MM.1S (cell line): ENCODE results near the gene GCNT2.

ENCODE experiments used
- DNase-seq: peaks from one replicate; pipeline ENCODE4 v3.0.0-alpha.2; 2015
- H2AFZ ChIP-seq: fragments of 300-600 bp; sonication (generic); 2 replicates; pipeline ENCODE4 v1.6.0; 2016; ENCODE audit warnings: antibody characterized with exemption, low read length
- H3F3A ChIP-seq: fragments of 300-600 bp; sonication (generic); 2 replicates; pipeline ENCODE4 v1.6.1; 2016; ENCODE audit warnings: mild to moderate bottlenecking, antibody characterized with exemption, low read length, moderate library complexity, mixed read lengths; ENCODE audit not compliant: insufficient read depth
- H3K27ac ChIP-seq: fragments of 300-600 bp; sonication (generic); 2 replicates; pipeline ENCODE4 v1.5.1; 2016; ENCODE audit warnings: mild to moderate bottlenecking, low read length
- H3K27me3 ChIP-seq: fragments of 300-600 bp; sonication (generic); replicated peaks from 2 replicates; pipeline ENCODE4 v1.6.0; 2016; ENCODE audit warnings: low read length; ENCODE audit not compliant: insufficient read depth
- H3K36me3 ChIP-seq: fragments of 300-600 bp; sonication (generic); replicated peaks from 2 replicates; pipeline ENCODE4 v1.6.1; 2016; ENCODE audit warnings: mild to moderate bottlenecking, low read length, mixed read lengths; ENCODE audit not compliant: insufficient read depth
- H3K4me1 ChIP-seq: fragments of 300-600 bp; sonication (generic); 2 replicates; pipeline ENCODE4 v1.6.1; 2016; ENCODE audit warnings: low read length, mixed read lengths
- H3K4me2 ChIP-seq: fragments of 300-600 bp; sonication (generic); 2 replicates; pipeline ENCODE4 v1.6.0; 2016; ENCODE audit warnings: low read depth, low read length
- H3K4me3 ChIP-seq: fragments of 300-600 bp; sonication (generic); 2 replicates; pipeline ENCODE4 v1.5.1; 2016; ENCODE audit warnings: low read length, mixed read lengths
- H3K79me2 ChIP-seq: fragments of 300-600 bp; sonication (generic); 2 replicates; pipeline ENCODE4 v1.6.1; 2016; ENCODE audit warnings: mixed run types, low read length, mixed read lengths
- H3K9ac ChIP-seq: fragments of 300-600 bp; sonication (generic); 2 replicates; pipeline ENCODE4 v1.6.1; 2016; ENCODE audit warnings: low read length, mixed read lengths
- H3K9me2 ChIP-seq: fragments of 300-600 bp; sonication (generic); replicated peaks from 2 replicates; pipeline ENCODE4 v1.6.1; 2016; ENCODE audit warnings: mild to moderate bottlenecking, low read length, mixed read lengths; ENCODE audit not compliant: insufficient read depth
- H3K9me3 ChIP-seq: fragments of 300-600 bp; sonication (generic); replicated peaks from 2 replicates; pipeline ENCODE4 v1.6.1; 2016; ENCODE audit warnings: mild to moderate bottlenecking, low read length, mixed read lengths; ENCODE audit not compliant: insufficient read depth
- H4K20me1 ChIP-seq: fragments of 300-600 bp; sonication (generic); 2 replicates; pipeline ENCODE4 v1.6.1; 2016; ENCODE audit warnings: mild to moderate bottlenecking, low read length, moderate library complexity, mixed read lengths; ENCODE audit not compliant: insufficient read depth
- CTCF ChIP-seq: fragments of 300-600 bp; sonication (generic); IDR thresholded peaks from 2 replicates; pipeline ENCODE4 v1.5.1; 2016; ENCODE audit warnings: antibody characterized with exemption, low read length, mixed read lengths
- EZH2 ChIP-seq: fragments of 300-600 bp; sonication (generic); optimal IDR thresholded peaks from 2 replicates; pipeline ENCODE3; 2017; ENCODE audit warnings: low read depth, mild to moderate bottlenecking, antibody characterized with exemption, low read length, mixed read lengths
- EZH2phosphoT487 ChIP-seq: fragments of 300-600 bp; sonication (generic); IDR thresholded peaks from 2 replicates; pipeline ENCODE4 v1.6.1; 2018; ENCODE audit warnings: antibody characterized with exemption, low read length

GCNT2 gene

GRCh38 chr6:10520468-10520867 lies 683 bp upstream of the GCNT2 start:
- Histone ChIP-seq H3K27ac (no peak overlapping the region), H3K4me2 (no peak overlapping the region), H3F3A (no peaks in the 10 kb centered on the region), H3K9me3 (no peaks in the 10 kb centered on the region), H3K4me3 (no peak overlapping the region), H4K20me1 (no peaks in the 10 kb centered on the region), H3K9me2 (no peaks in the 10 kb centered on the region), H3K4me1 (0 out of 2 replicates have a peak, but pooled peaks cover 6% of the 10 kb centered on the region), H3K36me3 (no peaks in the 10 kb centered on the region), H2AFZ (no peak overlapping the region), H3K9ac (no peak overlapping the region), H3K27me3 (no peaks in the 10 kb centered on the region), H3K79me2 (no peaks in the 10 kb centered on the region)
- no peak for DNase-seq
- TF ChIP-seq EZH2phosphoT487 (no peak), EZH2 (no peak), CTCF (no peak)

- Histone ChIP-seq H3K4me2 (no peak overlapping the region), H3K36me3 (no peaks in the 10 kb centered on the region), H3K4me3 (no peak overlapping the region), H3K9me2 (no peaks in the 10 kb centered on the region), H3K4me1 (0 out of 2 replicates have a peak, but pooled peaks cover 9% of the 10 kb centered on the region), H3K9ac (no peak overlapping the region), H2AFZ (no peak overlapping the region), H3K9me3 (no peaks in the 10 kb centered on the region), H3F3A (no peaks in the 10 kb centered on the region), H3K79me2 (no peaks in the 10 kb centered on the region), H3K27ac (no peak overlapping the region), H3K27me3 (no peaks in the 10 kb centered on the region), H4K20me1 (no peaks in the 10 kb centered on the region)
- no peak for DNase-seq
- TF ChIP-seq EZH2 (no peak), EZH2phosphoT487 (no peak), CTCF (no peak)
These were observed 1.9 kb downstream of the GCNT2 start for GRCh38 chr6:10522929-10523573.

DNA sequence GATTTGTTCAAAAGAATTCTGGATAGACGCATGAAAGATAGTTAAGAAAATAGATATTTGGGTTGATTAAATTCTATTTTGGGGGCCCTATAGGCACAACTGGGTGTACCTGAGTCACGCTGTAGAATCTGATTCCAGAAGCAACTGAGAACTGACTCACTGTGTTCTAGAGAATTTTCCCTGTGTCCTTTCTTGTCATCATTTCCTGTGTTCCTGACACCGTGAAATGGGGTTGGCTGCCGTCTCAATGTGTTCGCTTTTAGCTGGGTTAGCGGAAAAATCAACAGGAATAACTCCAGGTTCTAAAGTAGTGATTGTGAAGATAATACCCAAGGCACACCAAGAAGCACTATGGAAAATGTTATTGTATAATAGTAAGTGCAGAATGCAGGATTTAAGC lies 5.0 kb downstream of the GCNT2 start:
- Histone ChIP-seq H3K9me3 (no peaks in the 10 kb centered on the region), H3K4me2 (no peak overlapping the region), H3K4me1 (peaks cover 15% of the 10 kb centered on the region; the same call in 1 of the 2 replicates), H3K9me2 (no peaks in the 10 kb centered on the region), H3F3A (no peaks in the 10 kb centered on the region), H3K36me3 (no peaks in the 10 kb centered on the region), H3K79me2 (no peaks in the 10 kb centered on the region), H4K20me1 (no peaks in the 10 kb centered on the region), H3K9ac (no peak overlapping the region), H2AFZ (no peak overlapping the region), H3K27me3 (no peaks in the 10 kb centered on the region), H3K27ac (no peak overlapping the region), H3K4me3 (no peak overlapping the region)
- DNase-seq: no peak
- TF ChIP-seq CTCF (no peak), EZH2phosphoT487 (no peak), EZH2 (no peak)
